Measurements from ENCODE around the gene SEBOX.
"Not testable (repeated sequence)": the region's sequence is repeated elsewhere in the genome, so short reads cannot be mapped to it uniquely, and the experiment has no call there.

Gene SEBOX

GRCh38 chr17:28342313-28342712 is 22.7 kb downstream of the SEBOX start:
- DNase-seq (ENCODE audit: low read depth in 3 of 3, low spot score in 1 of 3) = no peak

GRCh38 chr17:28341516-28341915 is 23.5 kb downstream of the SEBOX start:
- no peak for DNase-seq (ENCODE audit: low read depth in 3 of 3, low spot score in 1 of 3)

GRCh38 chr17:28340374-28340773 is 24.6 kb downstream of the SEBOX start:
- no peak for DNase-seq (ENCODE audit: low read depth in 3 of 3, low spot score in 1 of 3)

GRCh38 chr17:28339431-28339830 is 25.6 kb downstream of the SEBOX start:
- DNase-seq (ENCODE audit: low read depth in 3 of 3, low spot score in 1 of 3) = no peak

- DNase-seq (ENCODE audit: low read depth in 3 of 3, low spot score in 1 of 3) = not testable (repeated sequence)
Observed at GRCh38 chr17:28338769-28339212, 26.2 kb downstream of the SEBOX start.

- DNase-seq (ENCODE audit: low read depth in 3 of 3, low spot score in 1 of 3) = no peak
Observed at GRCh38 chr17:28338056-28338768, 26.8 kb downstream of the SEBOX start.

GRCh38 chr17:28335959-28336871 is 28.8 kb downstream of the SEBOX start:
- DNase-seq (ENCODE audit: low read depth in 3 of 3, low spot score in 1 of 3) = no peak

- peak; percentile 85 to 96 (median 95) for DNase-seq (ENCODE audit: low read depth in 3 of 3, low spot score in 1 of 3)
Observed at GRCh38 chr17:28335201-28335958, 29.6 kb downstream of the SEBOX start, which contains the start of the genes IFT20 and TNFAIP1. Gene IFT20, minus strand, starts transcription at chr17:28335472. Its CDS starts 3,487 bp downstream, at chr17:28331985. Gene TNFAIP1, plus strand, starts transcription at chr17:28335761. Its CDS starts 3,761 bp downstream, at chr17:28339522.

- DNase-seq (ENCODE audit: low read depth in 3 of 3, low spot score in 1 of 3) = no peak
Observed at GRCh38 chr17:28334666-28335200, 30.3 kb downstream of the SEBOX start.

- no peak for DNase-seq (ENCODE audit: low read depth in 3 of 3, low spot score in 1 of 3)
Observed at GRCh38 chr17:28334171-28334570, 30.8 kb downstream of the SEBOX start.

GRCh38 chr17:28333083-28333746 is 31.8 kb downstream of the SEBOX start:
- no peak for DNase-seq (ENCODE audit: low read depth in 3 of 3, low spot score in 1 of 3)

GRCh38 chr17:28331891-28332420 is 33.0 kb downstream of the SEBOX start:
- no peak for DNase-seq (ENCODE audit: low read depth in 3 of 3, low spot score in 1 of 3)

- DNase-seq (ENCODE audit: low read depth in 3 of 3, low spot score in 1 of 3) = no peak
Observed at GRCh38 chr17:28330671-28331070, 34.3 kb downstream of the SEBOX start.

- no peak for DNase-seq (ENCODE audit: low read depth in 3 of 3, low spot score in 1 of 3)
Observed at GRCh38 chr17:28328325-28328724, 36.7 kb downstream of the SEBOX start.

- DNase-seq (ENCODE audit: low read depth in 3 of 3, low spot score in 1 of 3) = no peak
Observed at GRCh38 chr17:28327709-28328108, 37.3 kb downstream of the SEBOX start.

GRCh38 chr17:28327031-28327607 is 37.9 kb downstream of the SEBOX start:
- no peak for DNase-seq (ENCODE audit: low read depth in 3 of 3, low spot score in 1 of 3)

GRCh38 chr17:28326114-28326513 is 38.9 kb downstream of the SEBOX start:
- DNase-seq (ENCODE audit: low read depth in 3 of 3, low spot score in 1 of 3) = no peak

GRCh38 chr17:28325211-28325610 is 39.8 kb downstream of the SEBOX start:
- DNase-seq (ENCODE audit: low read depth in 3 of 3, low spot score in 1 of 3) = no peak

- no peak for DNase-seq (ENCODE audit: low read depth in 3 of 3, low spot score in 1 of 3)
Observed at GRCh38 chr17:28324781-28325180, 40.2 kb downstream of the SEBOX start.

GRCh38 chr17:28324267-28324745 is 40.7 kb downstream of the SEBOX start:
- no peak for DNase-seq (ENCODE audit: low read depth in 3 of 3, low spot score in 1 of 3)

Measured in stimulated activated CD4-positive, alpha-beta T cell treated with anti-CD3 and anti-CD28 coated beads, TNF-alpha, amount 100 ng/mL, for 1 hour (primary cell).